Measurements from ENCODE around the gene SWT1.

The SWT1 gene

GRCh38 chr1:185156854-185157598 lies at the start of gene SWT1, which contains the start of gene TRMT1L:
Gene SWT1 (plus strand): TSS chr1:185157167. CDS start chr1:185160842, 3,675 bp downstream.
Gene TRMT1L (minus strand): TSS chr1:185156953. CDS start chr1:185156712, 241 bp downstream.
- H3K9ac ChIP-seq (ENCODE audit: low read length), result peak within 1 kb of the TSS; percentile 100
- H3K4me1 ChIP-seq (ENCODE audit: control insufficient read depth, insufficient read depth, low read length), result peaks cover 20% of the 10 kb centered on the region
- peak within 1 kb of the TSS; percentile 80 for H3K4me3 ChIP-seq (ENCODE audit: low read length)
- H3K27me3 ChIP-seq (ENCODE audit: control insufficient read depth, insufficient read depth, low read length), result no peaks in the 10 kb centered on the region
- H3K9me3 ChIP-seq (ENCODE audit: control insufficient read depth, low read length), result no peaks in the 10 kb centered on the region
- no peaks in the 10 kb centered on the region for H3K36me3 ChIP-seq (ENCODE audit: control insufficient read depth, insufficient read depth, low read length)

GRCh38 chr1:185108321-185108720 lies 48.6 kb upstream of the SWT1 start:
- no peaks in the 10 kb centered on the region for H3K27me3 ChIP-seq (ENCODE audit: control insufficient read depth, insufficient read depth, low read length)
- no peaks in the 10 kb centered on the region for H3K4me1 ChIP-seq (ENCODE audit: control insufficient read depth, insufficient read depth, low read length)
- H3K4me3 ChIP-seq (ENCODE audit: low read length), result no peak overlapping the region
- no peaks in the 10 kb centered on the region for H3K36me3 ChIP-seq (ENCODE audit: control insufficient read depth, insufficient read depth, low read length)
- no peak overlapping the region for H3K9ac ChIP-seq (ENCODE audit: low read length)
- H3K9me3 ChIP-seq (ENCODE audit: control insufficient read depth, low read length), result no peaks in the 10 kb centered on the region

GRCh38 chr1:185110145-185110544 lies 46.8 kb upstream of the SWT1 start:
- H3K4me1 ChIP-seq (ENCODE audit: control insufficient read depth, insufficient read depth, low read length), result no peaks in the 10 kb centered on the region
- no peaks in the 10 kb centered on the region for H3K9me3 ChIP-seq (ENCODE audit: control insufficient read depth, low read length)
- no peak overlapping the region for H3K9ac ChIP-seq (ENCODE audit: low read length)
- H3K27me3 ChIP-seq (ENCODE audit: control insufficient read depth, insufficient read depth, low read length), result no peaks in the 10 kb centered on the region
- H3K36me3 ChIP-seq (ENCODE audit: control insufficient read depth, insufficient read depth, low read length), result no peaks in the 10 kb centered on the region
- no peak overlapping the region for H3K4me3 ChIP-seq (ENCODE audit: low read length)

- Histone ChIP-seq H3K9me3 (ENCODE audit: control insufficient read depth, low read length) (no peaks in the 10 kb centered on the region), H3K9ac (ENCODE audit: low read length) (no peak overlapping the region), H3K27me3 (ENCODE audit: control insufficient read depth, insufficient read depth, low read length) (no peaks in the 10 kb centered on the region), H3K4me1 (ENCODE audit: control insufficient read depth, insufficient read depth, low read length) (no peaks in the 10 kb centered on the region), H3K4me3 (ENCODE audit: low read length) (no peak overlapping the region), H3K36me3 (ENCODE audit: control insufficient read depth, insufficient read depth, low read length) (no peaks in the 10 kb centered on the region)
These were observed 45.1 kb upstream of the SWT1 start for GRCh38 chr1:185111873-185112272.

- Histone ChIP-seq H3K4me1 (ENCODE audit: control insufficient read depth, insufficient read depth, low read length) (no peaks in the 10 kb centered on the region), H3K27me3 (ENCODE audit: control insufficient read depth, insufficient read depth, low read length) (no peaks in the 10 kb centered on the region), H3K4me3 (ENCODE audit: low read length) (no peak overlapping the region), H3K9me3 (ENCODE audit: control insufficient read depth, low read length) (no peaks in the 10 kb centered on the region), H3K36me3 (ENCODE audit: control insufficient read depth, insufficient read depth, low read length) (no peaks in the 10 kb centered on the region), H3K9ac (ENCODE audit: low read length) (no peak overlapping the region)
These were observed 44.6 kb upstream of the SWT1 start for GRCh38 chr1:185112356-185112755.

GRCh38 chr1:185129708-185130107 lies 27.3 kb upstream of the SWT1 start:
- Histone ChIP-seq H3K9ac (ENCODE audit: low read length) (no peak overlapping the region), H3K9me3 (ENCODE audit: control insufficient read depth, low read length) (no peaks in the 10 kb centered on the region), H3K27me3 (ENCODE audit: control insufficient read depth, insufficient read depth, low read length) (no peaks in the 10 kb centered on the region), H3K4me3 (ENCODE audit: low read length) (no peak overlapping the region), H3K4me1 (ENCODE audit: control insufficient read depth, insufficient read depth, low read length) (no peaks in the 10 kb centered on the region), H3K36me3 (ENCODE audit: control insufficient read depth, insufficient read depth, low read length) (no peaks in the 10 kb centered on the region)

- Histone ChIP-seq H3K36me3 (ENCODE audit: control insufficient read depth, insufficient read depth, low read length) (no peaks in the 10 kb centered on the region), H3K9me3 (ENCODE audit: control insufficient read depth, low read length) (no peaks in the 10 kb centered on the region), H3K4me3 (ENCODE audit: low read length) (no peak overlapping the region), H3K9ac (ENCODE audit: low read length) (no peak overlapping the region), H3K4me1 (ENCODE audit: control insufficient read depth, insufficient read depth, low read length) (no peaks in the 10 kb centered on the region), H3K27me3 (ENCODE audit: control insufficient read depth, insufficient read depth, low read length) (no peaks in the 10 kb centered on the region)
These were observed 24.4 kb upstream of the SWT1 start for GRCh38 chr1:185132534-185132933.

- no peaks in the 10 kb centered on the region for H3K27me3 ChIP-seq (ENCODE audit: control insufficient read depth, insufficient read depth, low read length)
- no peak overlapping the region for H3K9ac ChIP-seq (ENCODE audit: low read length)
- H3K9me3 ChIP-seq (ENCODE audit: control insufficient read depth, low read length), result no peaks in the 10 kb centered on the region
- no peaks in the 10 kb centered on the region for H3K4me1 ChIP-seq (ENCODE audit: control insufficient read depth, insufficient read depth, low read length)
- no peaks in the 10 kb centered on the region for H3K36me3 ChIP-seq (ENCODE audit: control insufficient read depth, insufficient read depth, low read length)
- no peak overlapping the region for H3K4me3 ChIP-seq (ENCODE audit: low read length)
These were observed 18.9 kb upstream of the SWT1 start for GRCh38 chr1:185137896-185138545.

- Histone ChIP-seq H3K4me3 (ENCODE audit: low read length) (no peak overlapping the region), H3K9ac (ENCODE audit: low read length) (no peak overlapping the region), H3K36me3 (ENCODE audit: control insufficient read depth, insufficient read depth, low read length) (no peaks in the 10 kb centered on the region), H3K27me3 (ENCODE audit: control insufficient read depth, insufficient read depth, low read length) (no peaks in the 10 kb centered on the region), H3K9me3 (ENCODE audit: control insufficient read depth, low read length) (no peaks in the 10 kb centered on the region), H3K4me1 (ENCODE audit: control insufficient read depth, insufficient read depth, low read length) (no peaks in the 10 kb centered on the region)
These were observed 17.7 kb upstream of the SWT1 start for GRCh38 chr1:185139246-185139645.

- Histone ChIP-seq H3K36me3 (ENCODE audit: control insufficient read depth, insufficient read depth, low read length) (no peaks in the 10 kb centered on the region), H3K4me1 (ENCODE audit: control insufficient read depth, insufficient read depth, low read length) (no peaks in the 10 kb centered on the region), H3K4me3 (ENCODE audit: low read length) (no peak overlapping the region), H3K27me3 (ENCODE audit: control insufficient read depth, insufficient read depth, low read length) (no peaks in the 10 kb centered on the region), H3K9me3 (ENCODE audit: control insufficient read depth, low read length) (no peaks in the 10 kb centered on the region), H3K9ac (ENCODE audit: low read length) (no peak overlapping the region)
These were observed 12.7 kb upstream of the SWT1 start for GRCh38 chr1:185144233-185144632.

GRCh38 chr1:185151215-185151614 lies 5.8 kb upstream of the SWT1 start:
- Histone ChIP-seq H3K9ac (ENCODE audit: low read length) (no peak overlapping the region), H3K36me3 (ENCODE audit: control insufficient read depth, insufficient read depth, low read length) (no peaks in the 10 kb centered on the region), H3K9me3 (ENCODE audit: control insufficient read depth, low read length) (no peaks in the 10 kb centered on the region), H3K4me1 (ENCODE audit: control insufficient read depth, insufficient read depth, low read length) (peaks cover 7% of the 10 kb centered on the region), H3K4me3 (ENCODE audit: low read length) (no peak overlapping the region), H3K27me3 (ENCODE audit: control insufficient read depth, insufficient read depth, low read length) (no peaks in the 10 kb centered on the region)

GRCh38 chr1:185152187-185152767 lies 4.7 kb upstream of the SWT1 start:
- no peaks in the 10 kb centered on the region for H3K27me3 ChIP-seq (ENCODE audit: control insufficient read depth, insufficient read depth, low read length)
- H3K9me3 ChIP-seq (ENCODE audit: control insufficient read depth, low read length), result no peaks in the 10 kb centered on the region
- no peak overlapping the region for H3K4me3 ChIP-seq (ENCODE audit: low read length)
- H3K4me1 ChIP-seq (ENCODE audit: control insufficient read depth, insufficient read depth, low read length), result peaks cover 7% of the 10 kb centered on the region
- no peaks in the 10 kb centered on the region for H3K36me3 ChIP-seq (ENCODE audit: control insufficient read depth, insufficient read depth, low read length)
- H3K9ac ChIP-seq (ENCODE audit: low read length), result no peak overlapping the region
